HepG2 (cell line): ENCODE results near the gene COMMD7.

Source experiments
- RXRA ChIP-seq: sonication (generic); formaldehyde crosslinking; IDR thresholded peaks from 2 replicates; pipeline ENCODE4 v1.5.1; 2020; ENCODE audit warnings: missing genetic modification reagents
- ZMYM4 ChIP-seq: sonication (generic); formaldehyde crosslinking; IDR thresholded peaks from 2 replicates; pipeline ENCODE4 v1.8.1; 2023; ENCODE audit warnings: mild to moderate bottlenecking, missing genetic modification reagents

GRCh38 chr20:32706486-32706885, 36.8 kb downstream of the COMMD7 start:
- TF ChIP-seq RXRA (CRISPR knock-in tag) (no peak), ZMYM4 (CRISPR knock-in tag) (no peak)
